Caki2 (cell line): ENCODE data around the gene GOLGA6L10. TPM values are rescaled to one million over a fixed set of nuclear protein-coding genes. Genes with fewer than 3 reads are reported as not detected.
"Not testable (repeated sequence)": the region's sequence is repeated elsewhere in the genome, so short reads cannot be mapped to it uniquely, and the experiment has no call there.

Experiments used
- DNase-seq: peaks from one replicate; pipeline ENCODE4 v3.0.0-alpha.2; 2015; ENCODE audit warnings: low read depth
- in situ Hi-C: cut with HindIII; loops from 2 replicates; pipeline ENCODE4 v1.10.0; 2016; ENCODE audit warnings: low sequenced_read_pairs, low pct_unique_long_range_greater_than_20kb, mixed read lengths
- total RNA-seq: library from RNA; depleted of rRNA; stranded (reverse); fragments of >200 nt; shearing (Covaris generic); gene quantifications from 2 replicates; pipeline ENCODE4 v1.2.3, GENCODE V29; 2014; ENCODE audit warnings: low replicate concordance; rRNA removed

The GOLGA6L10 gene
- total RNA-seq = not detected in 2 replicates

GRCh38 chr15:82349375-82349774, at the start of gene GOLGA6L10:
Gene GOLGA6L10 (minus strand): TSS chr15:82349475. CDS start chr15:82349375, 100 bp downstream.
- DNase-seq, in situ Hi-C loops: not testable (repeated sequence)

DNA sequence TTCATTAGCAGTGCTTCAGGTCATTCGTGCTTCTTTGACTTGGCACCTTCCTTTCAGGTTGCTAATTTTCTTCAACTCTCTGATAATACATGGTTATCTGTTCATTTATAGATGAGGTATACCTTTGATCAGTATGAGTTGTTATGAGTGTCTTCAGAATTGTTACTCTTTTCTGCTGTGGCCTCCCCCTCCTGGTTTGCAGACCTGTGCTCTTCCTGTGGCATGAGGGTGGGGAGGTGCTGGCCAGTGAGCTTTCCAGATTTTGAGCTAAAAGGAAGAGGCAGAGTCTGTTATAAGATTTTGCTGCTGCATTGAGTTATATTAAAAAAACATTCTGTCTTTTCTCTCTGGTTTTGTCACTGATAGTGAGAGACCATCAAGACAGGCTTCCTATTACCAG, 49.5 kb upstream of the GOLGA6L10 start:
- in situ Hi-C loops = no loop called here

DNA sequence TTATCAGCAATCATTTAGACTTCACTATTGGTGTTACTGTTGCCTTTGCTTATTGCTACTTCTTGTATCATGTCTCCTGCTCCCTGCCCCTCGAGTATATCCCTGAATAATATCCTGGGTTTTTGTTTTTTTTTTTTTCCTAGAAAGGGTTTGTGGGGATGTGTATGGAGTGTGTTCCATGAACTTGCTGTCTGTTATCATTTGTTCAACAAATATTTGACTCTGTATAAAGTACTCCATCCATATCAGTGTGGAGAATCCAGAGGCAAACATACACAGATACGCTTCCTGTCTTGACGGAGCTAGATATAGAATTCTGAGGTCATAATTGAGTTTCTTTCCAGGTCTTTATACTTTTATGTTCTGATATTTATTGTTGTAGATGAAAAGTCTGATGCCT, 48.5 kb upstream of the GOLGA6L10 start:
- in situ Hi-C loops = no loop called here
- no peak for DNase-seq

More for the DNA sequence above, 49.5 kb upstream of the GOLGA6L10 start:
- DNase-seq = no peak

DNA sequence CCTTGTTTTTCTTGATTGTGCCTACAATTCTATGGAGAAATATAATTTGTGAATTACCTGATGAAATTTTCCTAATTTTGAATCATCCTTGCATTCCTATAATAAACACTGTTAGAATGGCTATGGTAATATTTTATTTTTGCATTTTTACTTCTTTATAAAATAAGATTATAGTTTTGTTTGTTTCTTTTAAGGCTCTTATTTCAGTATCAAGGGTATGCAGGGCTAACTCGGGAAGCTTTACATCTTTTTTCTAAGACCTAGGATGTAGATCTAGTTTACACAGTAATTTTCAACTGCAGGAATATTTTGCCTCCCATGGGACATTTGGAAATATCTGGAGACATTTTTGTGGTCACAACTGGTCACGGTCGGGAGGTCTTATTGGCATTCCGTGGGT, 46.5 kb upstream of the GOLGA6L10 start:
- DNase-seq, in situ Hi-C loops: not testable (repeated sequence)

- in situ Hi-C loops = no loop called here
- no peak for DNase-seq
Measured at GRCh38 chr15:82393671-82394070, 44.4 kb upstream of the GOLGA6L10 start.

- in situ Hi-C loops, DNase-seq: not testable (repeated sequence)
Measured at GRCh38 chr15:82392077-82392476, 42.8 kb upstream of the GOLGA6L10 start.

- DNase-seq, in situ Hi-C loops: not testable (repeated sequence)
Measured at GRCh38 chr15:82390152-82390551, 40.9 kb upstream of the GOLGA6L10 start.

DNA sequence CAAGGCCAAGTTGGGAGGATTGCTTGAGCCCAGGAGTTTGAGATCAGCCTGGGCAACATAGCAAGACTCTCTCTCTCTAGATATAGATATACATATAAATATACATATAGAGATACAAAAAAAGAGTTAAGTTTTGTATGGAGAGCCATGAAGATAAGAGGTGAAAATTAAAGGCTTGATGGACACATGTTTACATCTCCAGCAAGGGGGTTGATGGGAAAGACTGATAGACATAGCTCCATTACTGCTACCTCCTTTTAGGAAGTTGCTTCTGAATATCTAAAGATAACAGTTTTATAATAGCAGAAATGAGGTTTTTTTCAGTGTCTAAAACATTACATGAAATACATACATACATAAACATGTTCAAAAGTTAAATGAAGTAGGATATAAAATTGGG, 37.9 kb upstream of the GOLGA6L10 start:
- in situ Hi-C loops, DNase-seq: not testable (repeated sequence)

DNA sequence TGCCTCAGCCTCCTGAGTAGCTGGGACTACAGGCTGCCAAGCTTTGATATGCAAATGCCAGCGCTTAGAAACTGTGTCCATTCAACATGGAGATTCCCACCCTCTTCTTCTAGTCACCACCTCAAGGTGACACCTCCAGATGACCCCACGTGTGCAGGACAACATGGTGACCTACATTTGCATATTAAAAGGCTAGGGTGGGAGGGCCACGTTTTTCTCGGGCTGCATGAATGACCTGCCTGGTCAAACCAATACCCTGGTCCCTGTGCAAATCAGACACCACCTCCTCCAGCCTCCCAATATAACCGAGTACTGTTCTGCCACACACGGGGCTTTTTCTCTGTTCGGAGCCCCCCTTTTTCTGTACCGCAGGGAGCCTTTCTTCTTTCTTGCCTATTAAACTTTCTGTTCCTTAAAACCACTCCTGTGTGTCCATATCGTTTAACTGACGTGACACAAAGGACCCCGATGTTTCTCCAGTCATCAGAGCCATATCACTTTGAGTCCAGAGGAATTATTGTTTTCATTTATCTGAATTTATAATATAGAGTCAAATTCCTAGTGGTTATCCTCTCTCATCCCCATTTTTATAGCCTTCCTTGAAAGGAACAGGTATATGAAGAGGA, 32.2 kb upstream of the GOLGA6L10 start:
- DNase-seq, in situ Hi-C loops: not testable (repeated sequence)

GRCh38 chr15:82379552-82379951, 30.3 kb upstream of the GOLGA6L10 start:
- in situ Hi-C loops, DNase-seq: not testable (repeated sequence)

GRCh38 chr15:82373661-82374060, 24.4 kb upstream of the GOLGA6L10 start:
- DNase-seq, in situ Hi-C loops: not testable (repeated sequence)

GRCh38 chr15:82371656-82372055, 22.4 kb upstream of the GOLGA6L10 start:
- in situ Hi-C loops = no loop called here
- DNase-seq = no peak

DNA sequence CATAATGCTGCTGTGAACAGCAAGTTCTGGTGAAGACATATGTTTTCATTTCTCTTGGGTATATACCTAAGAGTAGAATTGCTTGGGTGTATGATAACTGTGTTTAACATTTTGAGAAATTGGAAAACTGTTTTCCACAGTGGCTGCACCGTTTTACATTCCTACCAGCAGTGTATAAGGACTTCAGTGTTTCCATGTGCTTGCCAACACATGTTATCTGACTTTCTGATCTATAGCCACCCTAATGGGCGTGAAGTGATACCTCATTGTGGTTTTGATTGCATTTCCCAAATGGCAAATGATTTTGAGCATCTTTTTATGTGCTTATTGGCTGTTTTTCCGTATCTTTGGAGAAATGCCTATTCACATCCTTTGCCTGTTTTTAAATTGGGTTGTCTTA, 18.5 kb upstream of the GOLGA6L10 start:
- DNase-seq = not testable (repeated sequence)

DNA sequence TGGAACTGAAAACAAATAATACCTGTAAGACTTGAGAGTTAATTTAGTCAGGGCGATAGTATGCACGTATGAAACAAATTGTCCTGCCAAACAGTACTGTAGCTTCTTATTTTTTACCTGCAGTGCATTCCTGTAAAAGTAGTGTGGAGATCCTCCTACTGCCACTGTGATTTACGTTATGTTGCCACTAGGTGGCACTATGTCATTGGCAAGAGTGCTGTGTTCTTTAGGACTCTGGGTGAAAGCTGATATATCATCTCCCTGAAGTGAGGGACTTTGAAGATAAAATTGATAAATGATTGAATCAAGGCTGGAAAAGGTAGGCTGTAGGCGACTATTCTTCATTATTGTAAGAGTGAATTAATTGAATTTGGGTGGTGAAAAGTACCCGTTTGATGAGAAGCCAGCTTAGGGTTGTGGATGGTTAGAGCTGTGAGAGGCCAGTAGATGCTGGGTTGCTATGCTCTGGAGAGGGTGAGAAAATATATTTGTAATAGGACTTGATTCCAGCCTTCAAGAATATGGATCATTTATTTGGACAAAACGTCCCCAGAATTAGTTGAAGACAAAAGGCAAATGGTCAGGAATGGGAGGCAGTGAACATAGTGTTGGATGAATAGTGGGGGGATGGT, 16.5 kb upstream of the GOLGA6L10 start:
- DNase-seq, in situ Hi-C loops: not testable (repeated sequence)

More for the DNA sequence above, 18.5 kb upstream of the GOLGA6L10 start:
- in situ Hi-C loops = not testable (repeated sequence)

- DNase-seq, in situ Hi-C loops: not testable (repeated sequence)
Measured at GRCh38 chr15:82364548-82364947, 15.3 kb upstream of the GOLGA6L10 start.

GRCh38 chr15:82362790-82363189, 13.5 kb upstream of the GOLGA6L10 start:
- in situ Hi-C loops, DNase-seq: not testable (repeated sequence)

- in situ Hi-C loops, DNase-seq: not testable (repeated sequence)
Measured at GRCh38 chr15:82360618-82361017, 11.3 kb upstream of the GOLGA6L10 start.

GRCh38 chr15:82355055-82355454, 5.8 kb upstream of the GOLGA6L10 start:
- in situ Hi-C loops, DNase-seq: not testable (repeated sequence)

DNA sequence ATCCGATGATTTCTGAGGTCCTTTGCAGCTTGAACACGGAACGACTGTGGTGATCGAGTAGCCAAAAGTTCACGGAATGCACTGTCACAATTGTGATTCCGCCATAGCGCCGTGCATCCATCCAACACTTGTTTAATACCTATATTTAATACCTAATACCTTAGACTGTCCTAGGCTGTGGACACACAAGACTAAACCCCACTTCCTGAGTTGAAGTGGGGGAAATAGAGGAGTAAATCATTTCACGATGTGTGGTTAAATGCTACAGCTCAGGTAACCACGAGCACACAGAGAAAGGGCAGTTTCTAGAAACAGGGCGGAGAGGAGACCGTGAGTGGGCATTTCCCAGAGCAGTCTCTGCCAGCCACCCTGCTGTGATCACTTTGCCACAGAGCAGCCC, 5.3 kb upstream of the GOLGA6L10 start:
- DNase-seq, in situ Hi-C loops: not testable (repeated sequence)
